Stimulated activated CD4-positive, alpha-beta T cell treated with anti-CD3 and anti-CD28 coated beads, TNF-alpha, amount 100 ng/mL, for 48 hours (primary cell): Measurements from ENCODE around the gene SUN2.

Experiments used
- DNase-seq, 3 donors: peaks; one replicate each; pipeline ENCODE4 v3.0.0-alpha.2; 2020; ENCODE audit warnings: low read depth in 3 of 3

The SUN2 gene

DNA sequence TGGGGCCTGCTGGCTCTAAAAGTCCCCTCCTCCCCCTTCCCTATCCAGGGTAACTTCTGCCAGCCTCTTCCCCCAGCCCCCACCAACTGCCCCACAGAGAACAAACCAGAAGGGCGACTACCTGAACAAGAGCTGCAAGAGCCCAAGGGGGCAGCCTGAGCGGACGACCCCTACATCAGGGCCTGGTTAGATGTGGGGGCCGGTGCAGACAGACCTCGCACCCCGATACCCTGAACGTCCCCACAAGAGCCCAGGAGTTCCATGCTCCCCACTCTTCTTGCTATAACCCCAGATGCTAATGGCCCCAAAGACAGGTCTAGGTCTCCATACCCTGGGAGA is 20.7 kb downstream of the SUN2 start:
- DNase-seq = no peak

DNA sequence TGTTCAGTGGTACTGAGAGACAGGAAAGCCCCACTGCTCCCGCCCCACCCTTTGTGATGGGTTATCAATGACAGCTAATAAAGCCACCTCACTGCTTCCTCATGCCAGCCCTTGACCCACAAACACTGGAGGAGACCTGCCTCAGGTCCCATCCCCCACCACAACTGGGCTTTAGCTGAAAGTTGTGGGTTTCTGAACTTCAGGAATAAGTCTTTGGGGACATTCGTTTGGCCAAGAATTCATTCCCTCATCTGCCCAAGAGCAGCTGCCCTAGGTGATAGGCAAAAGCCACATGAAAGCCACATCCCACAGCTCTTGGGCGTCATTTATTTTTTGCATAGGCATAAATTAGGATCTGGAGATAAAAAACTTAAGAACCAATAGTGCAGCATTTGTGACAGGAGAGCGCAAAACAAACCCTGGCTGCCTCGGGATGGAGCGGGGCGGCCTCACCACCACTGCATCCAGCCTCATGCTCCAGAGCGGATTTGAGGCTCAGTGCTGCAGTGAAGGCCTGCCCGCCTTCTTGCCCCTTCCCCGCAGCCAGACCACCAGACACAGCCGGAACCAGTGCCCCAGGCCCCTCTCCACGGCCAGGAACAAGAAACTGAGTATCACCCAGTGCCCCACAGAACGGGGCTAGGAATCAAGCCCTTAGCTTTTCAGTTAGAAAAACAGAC is 21.2 kb downstream of the SUN2 start:
- DNase-seq = no peak

DNA sequence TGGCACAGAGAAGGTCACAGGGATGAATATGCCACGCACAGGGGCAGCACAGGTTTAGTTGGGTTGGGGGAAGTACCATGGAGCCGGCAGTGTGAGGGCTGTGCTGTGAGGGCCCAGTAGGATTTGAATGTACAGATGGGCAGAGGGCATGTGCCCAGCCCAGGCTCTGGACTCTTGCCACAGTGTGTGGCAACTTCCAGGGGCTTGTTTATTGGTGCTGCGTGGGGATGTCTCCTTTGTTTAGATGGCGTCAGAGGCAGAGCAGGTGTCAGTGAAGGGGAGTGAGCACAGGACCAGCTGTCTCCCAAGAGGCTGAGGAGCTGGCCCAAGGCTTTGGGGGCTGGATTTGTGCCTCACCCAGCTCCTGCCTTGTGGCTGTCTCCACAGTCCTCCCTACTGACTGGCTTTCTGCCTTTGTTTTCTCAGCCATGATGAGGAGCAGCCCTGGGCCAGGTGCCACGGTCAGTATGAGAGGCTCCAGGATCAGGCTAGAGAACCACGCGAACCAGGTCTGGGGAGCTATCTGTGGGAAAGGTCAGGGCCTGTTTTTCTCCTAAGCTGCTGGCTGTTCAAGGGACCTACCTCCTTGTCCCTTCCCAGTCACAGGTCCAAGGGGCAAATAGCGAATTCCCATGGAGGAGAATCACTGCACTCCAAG is 21.9 kb downstream of the SUN2 start:
- no peak for DNase-seq

DNA sequence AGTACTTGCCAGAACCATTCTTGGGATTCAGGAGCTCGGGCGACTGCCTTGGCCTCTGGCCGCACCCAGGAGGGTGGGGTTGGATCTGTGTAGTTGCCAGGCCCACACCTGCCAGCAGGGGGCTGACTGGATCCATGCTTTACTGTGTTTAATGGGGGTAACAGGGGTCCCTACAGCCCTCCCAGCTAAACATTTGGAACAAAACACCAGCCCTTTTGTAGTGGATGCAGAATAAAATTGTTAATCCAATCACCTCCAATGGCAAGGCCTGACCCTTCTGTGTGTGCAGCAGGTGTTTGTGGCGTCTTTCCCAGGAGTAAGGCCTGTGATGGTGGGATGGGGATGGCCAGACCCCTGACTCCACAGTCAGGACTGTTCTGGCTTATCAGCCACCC is 22.5 kb downstream of the SUN2 start:
- DNase-seq = no peak

GRCh38 chr22:38732251-38732815 is 23.5 kb downstream of the SUN2 start:
- no peak for DNase-seq

DNA sequence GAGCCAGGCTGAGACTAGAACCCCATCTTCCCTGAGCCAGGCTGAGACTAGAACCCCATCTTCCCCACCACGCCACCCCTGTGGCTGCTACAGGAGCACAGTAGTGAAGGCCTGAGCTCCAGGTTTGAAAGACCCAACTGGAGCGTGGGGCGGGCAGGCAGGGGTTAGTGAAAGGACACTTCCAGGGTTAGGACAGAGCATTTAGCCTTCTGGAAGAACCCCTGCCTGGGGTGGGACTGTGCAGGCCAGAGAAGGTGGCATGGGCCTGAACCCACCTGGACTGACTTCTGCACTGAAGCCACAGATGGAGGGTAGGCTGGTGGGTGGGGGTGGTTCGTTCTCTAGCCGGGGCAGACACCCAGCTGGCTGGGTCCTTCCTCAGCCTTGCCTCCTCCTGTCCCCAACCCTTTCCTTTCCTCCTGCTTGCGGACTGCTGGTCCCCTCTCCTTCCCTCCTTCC is 24.1 kb downstream of the SUN2 start:
- no peak for DNase-seq

- no peak for DNase-seq
These were observed 25.4 kb downstream of the SUN2 start for GRCh38 chr22:38730411-38730871.

DNA sequence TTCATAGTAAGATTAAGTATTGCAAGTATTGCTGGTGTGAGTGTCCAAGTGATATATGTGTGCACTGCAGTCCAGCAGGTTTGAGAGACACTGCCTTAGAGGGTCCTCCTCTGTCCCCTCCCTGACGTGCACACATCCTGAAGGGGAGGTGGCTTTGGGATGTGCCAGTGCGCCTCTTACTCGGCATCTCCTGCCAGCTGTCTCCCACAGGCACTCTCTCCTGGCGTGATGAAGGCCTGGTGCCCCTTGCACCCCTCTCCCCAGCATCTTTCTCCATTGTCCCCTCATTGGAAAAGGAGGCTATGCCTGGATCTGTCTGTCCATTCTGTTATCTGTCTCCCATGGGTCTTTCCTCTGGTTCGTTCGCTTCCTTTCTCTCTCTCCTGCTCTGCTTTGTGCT is 25.9 kb downstream of the SUN2 start:
- DNase-seq = no peak

GRCh38 chr22:38728871-38729796 is 26.7 kb downstream of the SUN2 start:
- DNase-seq = no peak

GRCh38 chr22:38727530-38728451 is 28.0 kb downstream of the SUN2 start:
- DNase-seq = no peak

GRCh38 chr22:38727123-38727522 is 28.7 kb downstream of the SUN2 start:
- DNase-seq = no peak

DNA sequence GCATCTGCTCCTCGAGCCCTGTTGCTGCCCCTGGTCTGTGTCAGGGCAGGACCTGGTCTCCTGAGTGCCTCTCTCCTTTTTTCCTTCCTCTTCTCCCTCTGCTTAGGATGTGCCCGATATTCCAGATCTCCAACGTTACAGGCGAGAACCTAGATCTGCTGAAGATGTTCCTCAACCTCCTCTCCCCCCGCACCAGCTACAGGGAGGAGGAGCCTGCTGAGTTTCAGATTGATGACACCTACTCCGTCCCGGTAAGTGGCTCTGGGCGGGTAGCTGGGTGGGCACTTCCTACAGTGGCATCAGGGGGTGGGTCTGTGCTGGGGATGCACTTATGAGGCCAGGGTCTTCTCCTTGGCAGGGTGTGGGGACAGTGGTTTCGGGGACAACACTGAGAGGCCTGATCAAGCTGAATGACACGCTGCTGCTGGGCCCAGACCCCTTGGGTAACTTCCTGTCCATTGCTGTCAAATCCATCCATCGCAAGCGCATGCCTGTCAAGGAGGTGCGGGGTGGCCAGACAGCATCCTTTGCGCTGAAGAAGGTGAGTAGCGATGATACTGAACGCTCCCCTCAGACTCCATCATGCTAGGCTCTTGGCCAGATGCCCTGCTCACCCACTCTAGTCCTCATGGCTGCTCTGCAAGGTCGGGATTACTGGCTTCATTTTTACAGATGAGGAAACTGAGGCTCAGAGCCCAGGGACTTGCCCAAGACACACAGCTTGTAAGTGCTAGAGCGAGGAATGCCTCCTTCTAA is 29.7 kb downstream of the SUN2 start:
- DNase-seq = no peak

DNA sequence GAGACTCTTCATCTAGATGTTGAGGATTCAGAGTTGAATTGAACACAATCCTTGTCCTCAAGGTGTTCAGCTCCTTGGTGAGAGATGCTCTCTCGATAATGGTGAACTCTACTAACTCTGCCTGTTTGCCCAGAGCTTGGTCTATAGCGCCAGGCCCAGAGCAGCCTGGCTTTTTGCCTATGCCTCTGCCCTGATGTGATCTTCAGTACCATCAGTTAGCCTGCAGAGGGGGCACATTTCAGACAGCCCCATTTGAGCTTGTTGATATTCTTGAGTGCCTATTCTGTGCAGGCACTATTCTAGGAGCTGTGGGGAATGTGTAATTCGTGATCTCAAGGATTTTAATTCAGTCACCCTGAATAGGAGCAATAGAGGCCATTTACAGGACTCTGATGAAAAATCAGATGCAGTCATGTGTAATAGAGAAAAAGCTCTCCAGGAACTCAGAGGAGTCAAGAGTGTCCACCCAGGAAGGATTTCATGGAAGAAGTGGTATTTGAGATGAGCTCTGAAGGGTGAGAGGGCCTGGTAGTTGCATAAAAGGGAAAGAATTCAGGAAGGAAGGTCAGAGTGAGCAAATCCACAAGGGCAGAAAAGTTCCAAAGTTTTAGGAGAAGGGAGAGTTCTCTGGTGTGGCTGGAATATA is 30.7 kb downstream of the SUN2 start:
- no peak for DNase-seq

- no peak for DNase-seq
These were observed 31.6 kb downstream of the SUN2 start for GRCh38 chr22:38724176-38724575.

DNA sequence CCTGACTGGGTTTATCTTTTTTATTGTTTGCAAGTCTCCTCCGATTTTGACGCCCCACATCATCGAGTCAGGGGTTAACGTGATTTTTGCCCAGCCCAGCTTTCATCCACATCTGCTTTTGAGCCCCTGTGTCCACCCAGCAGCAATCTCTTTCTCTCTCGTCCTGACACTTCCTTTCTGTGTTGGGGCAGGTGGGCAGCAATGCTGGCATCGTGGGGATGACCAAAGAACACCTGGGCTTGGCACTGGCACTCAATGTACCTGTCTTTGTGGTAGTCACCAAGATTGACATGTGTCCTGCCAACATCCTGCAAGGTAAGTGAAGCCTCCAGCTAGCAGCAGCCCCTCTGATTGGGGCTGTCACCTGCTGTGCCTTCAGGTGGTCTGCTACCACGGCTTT is 34.2 kb downstream of the SUN2 start:
- DNase-seq = no peak

DNA sequence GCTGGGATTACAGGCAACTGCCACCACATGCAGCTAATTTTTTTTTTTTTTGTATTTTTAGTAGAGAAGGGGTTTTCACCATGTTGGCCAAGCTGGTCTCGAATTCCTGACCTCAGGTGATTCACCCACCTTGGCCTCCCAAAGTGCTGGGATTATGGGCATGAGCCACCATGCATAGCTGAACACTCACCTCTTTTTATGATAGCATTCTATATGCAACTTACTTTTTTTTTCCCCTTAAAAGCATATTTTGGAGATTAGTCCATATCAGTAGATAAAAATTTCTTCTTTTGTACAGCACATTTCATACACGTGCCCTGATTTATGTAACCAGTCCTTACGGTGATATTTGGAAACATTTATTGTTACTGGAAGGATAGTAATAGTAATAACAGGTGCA is 35.4 kb downstream of the SUN2 start:
- DNase-seq = no peak

DNA sequence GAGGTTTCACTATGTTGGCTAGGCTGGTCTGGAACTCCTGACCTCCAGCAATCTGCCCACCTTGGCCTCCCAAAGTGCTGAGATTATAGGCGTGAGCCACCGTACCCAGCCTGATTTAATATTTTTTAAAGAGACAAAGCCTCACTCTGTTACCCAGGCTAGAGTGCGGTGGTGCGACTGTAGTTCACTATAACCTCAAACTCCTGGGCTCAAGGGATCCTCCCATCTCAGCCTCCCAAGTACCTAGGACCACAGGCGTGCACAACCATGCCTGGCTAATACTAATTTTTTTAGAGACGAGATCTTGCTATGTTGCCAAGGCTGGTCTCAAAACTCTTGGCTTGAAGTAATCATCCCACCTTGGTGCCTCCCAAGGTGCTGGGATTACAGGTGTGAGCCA is 36.6 kb downstream of the SUN2 start:
- DNase-seq = no peak

DNA sequence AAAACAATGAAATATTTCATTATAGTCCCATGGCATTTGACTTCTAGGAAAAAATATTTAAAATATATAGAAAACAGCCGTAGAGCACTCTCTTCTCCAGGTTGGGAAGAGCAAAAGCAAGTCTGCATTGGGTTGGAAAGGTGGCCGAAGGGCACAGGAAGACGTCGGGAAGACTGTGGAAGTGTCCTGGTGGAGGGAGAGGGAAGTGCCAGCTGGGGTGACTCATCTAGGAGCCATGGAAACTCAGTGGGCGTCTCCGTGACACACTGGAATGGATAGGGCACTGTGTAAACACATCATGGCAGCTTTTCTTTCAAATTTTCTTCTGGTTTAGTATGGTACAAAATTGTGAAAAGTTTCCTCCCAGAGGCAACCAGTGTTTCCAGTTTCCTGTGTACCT is 37.4 kb downstream of the SUN2 start:
- no peak for DNase-seq

DNA sequence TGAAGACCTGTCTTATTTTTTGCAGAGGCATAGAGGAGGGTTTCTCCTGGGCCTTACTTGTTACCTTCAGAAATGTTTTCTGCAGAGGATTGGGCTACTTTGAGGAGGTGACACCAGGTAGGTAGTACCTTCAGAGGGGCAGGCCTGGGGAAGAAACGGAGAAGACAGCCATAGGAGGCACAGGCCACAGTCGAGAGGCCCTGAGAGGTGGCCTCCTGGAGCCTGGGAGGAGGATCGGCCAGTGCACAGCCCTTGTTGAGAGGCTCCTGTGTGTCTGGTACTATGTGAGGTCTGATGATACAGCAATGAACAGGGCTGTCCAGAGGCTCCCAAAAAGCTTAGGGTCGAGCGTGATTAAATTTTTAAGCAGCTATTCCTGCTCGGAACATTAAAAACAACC is 38.6 kb downstream of the SUN2 start:
- DNase-seq = no peak

GRCh38 chr22:38716826-38717225 is 39.0 kb downstream of the SUN2 start:
- DNase-seq = no peak
